MCF 10A (cell line): ENCODE measurements around the gene SSR3. TPM values are rescaled to one million over a fixed set of nuclear protein-coding genes. Genes with fewer than 3 reads are reported as not detected.

Experiments used
- BruUV-seq: library from RNA; stranded (reverse); fragments of 400-500 nt; replicated peaks from 2 replicates; lab custom pipeline; 2021; lab: Mats Ljungman, UMichigan
- CTCF ChIA-PET: fragments of 300-600 bp; sonication (Branson Sonifier 250); formaldehyde crosslinking; extraction: SDS; loops from one replicate; lab custom pipeline; 2021; ENCODE audit warnings: antibody characterized with exemption, inconsistent platforms; lab: Yijun Ruan, JAX
- POLR2A ChIA-PET: fragments of 300-600, 350-650 bp; sonication (Branson Sonifier 250); formaldehyde crosslinking; extraction: SDS; loops from one replicate; lab custom pipeline; 2020; ENCODE audit warnings: antibody characterized with exemption, inconsistent platforms; lab: Yijun Ruan, JAX
- DNase-seq: peaks from one replicate; pipeline ENCODE4 v3.0.0-alpha.2; 2018; ENCODE audit not compliant: unreplicated experiment
- H3K27ac Mint-ChIP-seq: one replicate; pipeline ENCODE4 v1.8.0; 2022; ENCODE audit warnings: mild to moderate bottlenecking, low read depth, mixed read lengths; ENCODE audit not compliant: unreplicated experiment
- H3K27me3 Mint-ChIP-seq: one replicate; pipeline ENCODE4 v1.8.0; 2022; ENCODE audit warnings: mixed read lengths; ENCODE audit not compliant: insufficient read depth, unreplicated experiment
- H3K36me3 Mint-ChIP-seq: one replicate; pipeline ENCODE4 v1.8.0; 2022; ENCODE audit warnings: mild to moderate bottlenecking, moderate library complexity, mixed read lengths; ENCODE audit not compliant: insufficient read depth, unreplicated experiment
- H3K4me1 Mint-ChIP-seq: one replicate; pipeline ENCODE4 v1.8.0; 2022; ENCODE audit warnings: mixed read lengths; ENCODE audit not compliant: insufficient read depth, unreplicated experiment
- H3K4me3 Mint-ChIP-seq: one replicate; pipeline ENCODE4 v1.8.0; 2022; ENCODE audit warnings: mild to moderate bottlenecking, moderate library complexity, mixed read lengths; ENCODE audit not compliant: unreplicated experiment
- H3K9me3 Mint-ChIP-seq: one replicate; pipeline ENCODE4 v1.8.0; 2022; ENCODE audit warnings: mixed read lengths; ENCODE audit not compliant: unreplicated experiment
- CTCF ChIP-seq: fragments of 200-600 bp; IDR thresholded peaks from one replicate; pipeline ENCODE4 v1.8.0; 2022; ENCODE audit warnings: antibody characterized with exemption, mild to moderate bottlenecking; ENCODE audit not compliant: unreplicated experiment
- intact Hi-C: fragments of 100-400 bp; cut with micrococcal nuclease; formaldehyde crosslinking; loops from 2 replicates; pipeline ENCODE4 v1.14.1; 2022
- total RNA-seq: library from RNA; stranded (reverse); gene quantifications from 2 replicates; pipeline ENCODE4 v1.2.3, GENCODE V29; 2022

SSR3 gene
- total RNA-seq, 1 experiment from 2014 or later: 447 TPM

GRCh38 chr3:156511987-156512677, 42.8 kb downstream of the SSR3 start:
- DNase-seq: no peak
- Mint-ChIP-seq H3K4me3 (no peak overlapping the region), H3K4me1 (peaks cover under 1% of the 10 kb centered on the region), H3K27me3 (peaks cover 27% of the 10 kb centered on the region), H3K27ac (no peak overlapping the region), H3K36me3 (no peaks in the 10 kb centered on the region), H3K9me3 (no peaks in the 10 kb centered on the region)
- POLR2A ChIA-PET: no interaction called here
- TF ChIP-seq CTCF: no peak
- no TSS peak for BruUV-seq
- CTCF ChIA-PET: interaction anchor here (0.6 to 19.3 kb wide), 11 partner anchors 11 to 625 kb away, joined by 3 to 274 read pairs (median 4); partner anchors contain the start of gene SSR3
- intact Hi-C loops: no loop called here

- POLR2A ChIA-PET: interaction anchor here (0.6 to 2.0 kb wide), 4 partner anchors 357 to 799 kb away, joined by 3 to 8 read pairs (median 3); no protein-coding TSS in a partner anchor
- H3K36me3 Mint-ChIP-seq: no peaks in the 10 kb centered on the region
These were observed 45.4 kb downstream of the SSR3 start for GRCh38 chr3:156509189-156510174.

GRCh38 chr3:156507285-156507684, 47.6 kb downstream of the SSR3 start:
- H3K36me3 Mint-ChIP-seq: no peaks in the 10 kb centered on the region
- no peaks in the 10 kb centered on the region for H3K9me3 Mint-ChIP-seq
- no peak for TF ChIP-seq CTCF
- no peak for DNase-seq
- CTCF ChIA-PET: interaction anchor here (0.6 to 19.3 kb wide), 12 partner anchors 10 to 630 kb away, joined by 3 to 274 read pairs (median 6); no protein-coding TSS in a partner anchor
- no peak overlapping the region for H3K4me3 Mint-ChIP-seq
- peaks cover 67% of the 10 kb centered on the region for H3K27me3 Mint-ChIP-seq
- no TSS peak for BruUV-seq
- no peak overlapping the region for H3K27ac Mint-ChIP-seq
- no peaks in the 10 kb centered on the region for H3K4me1 Mint-ChIP-seq
- intact Hi-C loops: loop anchor here (5.0 kb wide), 3 partner anchors 35 to 510 kb away; no protein-coding TSS in a partner anchor
- POLR2A ChIA-PET: interaction anchor here (1.4 kb wide), 1 partner anchor 57 kb away, joined by 3 read pairs; no protein-coding TSS in a partner anchor

More at GRCh38 chr3:156509189-156510174, 45.4 kb downstream of the SSR3 start:
- Mint-ChIP-seq H3K4me3 (no peak overlapping the region), H3K4me1 (no peaks in the 10 kb centered on the region), H3K27me3 (peaks cover 48% of the 10 kb centered on the region), H3K27ac (no peak overlapping the region), H3K9me3 (no peaks in the 10 kb centered on the region)
- TF ChIP-seq CTCF: peak; percentile 43
- peak; percentile 58 for DNase-seq
- no TSS peak for BruUV-seq
- CTCF ChIA-PET: interaction anchor here (0.5 to 19.3 kb wide), 52 partner anchors 10 to 1400 kb away, joined by 3 to 274 read pairs (median 4); partner anchors contain the start of gene SSR3
- intact Hi-C loops: loop anchor here (1.0 to 5.0 kb wide), 6 partner anchors 37 to 512 kb away; no protein-coding TSS in a partner anchor
